OCI-LY7 (cell line): ENCODE results near the gene TACO1. TPM values are rescaled to one million over a fixed set of nuclear protein-coding genes. Genes with fewer than 3 reads are reported as not detected.

ENCODE experiments used
- BruUV-seq: library from RNA; stranded (reverse); fragments of 400-500 nt; replicated peaks from 2 replicates; lab custom pipeline; 2021; lab: Mats Ljungman, UMichigan
- CTCF ChIA-PET: fragments of 300-600 bp; sonication (Branson Sonifier 250); formaldehyde crosslinking; loops from one replicate; lab custom pipeline; 2022; ENCODE audit warnings: antibody characterized with exemption; ENCODE audit not compliant: unreplicated experiment; lab: Charles Lee
- POLR2A ChIA-PET: fragments of 300-600 bp; sonication (Branson Sonifier 250); formaldehyde crosslinking; loops from one replicate; lab custom pipeline; 2022; ENCODE audit warnings: antibody characterized with exemption; lab: Charles Lee
- DNase-seq: peaks from one replicate; pipeline ENCODE4 v3.0.0-alpha.2; 2015; ENCODE audit warnings: low spot score
- H2AFZ ChIP-seq: fragments of 200-600 bp; sonication (generic), shearing (Covaris generic); 2 replicates; pipeline ENCODE4 v1.6.1; 2014; ENCODE audit warnings: mild to moderate bottlenecking, antibody characterized with exemption, low read length, moderate library complexity
- H3K27ac ChIP-seq: fragments of 200-600 bp; sonication (generic); 2 replicates; pipeline ENCODE4 v1.5.1; 2014; ENCODE audit warnings: mixed run types, low read depth, mild to moderate bottlenecking, moderate library complexity, low read length, inconsistent platforms; ENCODE audit not compliant: poor library complexity, severe bottlenecking
- H3K36me3 ChIP-seq: fragments of 200-600 bp; sonication (generic); 2 replicates; pipeline ENCODE4 v1.6.1; 2014; ENCODE audit warnings: mild to moderate bottlenecking, antibody characterized with exemption, low read length, moderate library complexity, mixed read lengths; ENCODE audit not compliant: insufficient read depth
- H3K4me1 ChIP-seq: fragments of 200-600 bp; sonication (generic); 2 replicates; pipeline ENCODE4 v1.5.1; 2014; ENCODE audit warnings: mild to moderate bottlenecking, low read length; ENCODE audit not compliant: insufficient read depth, poor library complexity, severe bottlenecking
- H3K4me2 ChIP-seq: fragments of 200-600 bp; sonication (generic); 2 replicates; pipeline ENCODE4 v1.6.1; 2014; ENCODE audit warnings: mild to moderate bottlenecking, low read length
- H3K4me3 ChIP-seq: fragments of 200-600 bp; sonication (generic); 2 replicates; pipeline ENCODE4 v1.5.1; 2014; ENCODE audit warnings: mild to moderate bottlenecking, low read depth, low read length; ENCODE audit not compliant: poor library complexity, severe bottlenecking
- H3K79me2 ChIP-seq: fragments of 200-600 bp; sonication (generic); 2 replicates; pipeline ENCODE4 v1.6.1; 2016; ENCODE audit warnings: low read depth, mild to moderate bottlenecking, low read length, moderate library complexity, mixed read lengths; ENCODE audit not compliant: insufficient read depth
- H3K9me2 ChIP-seq: fragments of 200-600 bp; sonication (generic); 2 replicates; pipeline ENCODE4 v1.6.1; 2016; ENCODE audit warnings: mild to moderate bottlenecking, low read length, mixed read lengths; ENCODE audit not compliant: insufficient read depth
- H3K9me3 ChIP-seq: fragments of 200-600 bp; sonication (generic); 2 replicates; pipeline ENCODE4 v1.6.1; 2014; ENCODE audit warnings: mild to moderate bottlenecking, mixed run types, low read length, mixed read lengths
- H4K20me1 ChIP-seq: fragments of 200-600 bp; sonication (generic); 2 replicates; pipeline ENCODE4 v1.6.1; 2014; ENCODE audit warnings: mild to moderate bottlenecking, antibody characterized with exemption, low read length, moderate library complexity, mixed read lengths; ENCODE audit not compliant: insufficient read depth
- EZH2phosphoT487 ChIP-seq: fragments of 200-600 bp; sonication (generic); IDR thresholded peaks from 2 replicates; pipeline ENCODE4 v1.6.1; 2018; ENCODE audit warnings: low read depth, borderline replicate concordance, mild to moderate bottlenecking, mixed run types, antibody characterized with exemption, low read length, moderate library complexity, mixed read lengths
- intact Hi-C: fragments of 100-400 bp; cut with micrococcal nuclease; formaldehyde crosslinking; loops from one replicate; pipeline ENCODE4 v1.10.0; 2022; ENCODE audit not compliant: unreplicated experiment
- total RNA-seq, 2 experiments: library from RNA; depleted of rRNA in 1 of 2; stranded (reverse); fragments of >200 nt in 1 of 2; shearing (Covaris generic) in 1 of 2; gene quantifications; 2 replicates each; pipeline ENCODE4 v1.2.3, GENCODE V29; 2014 to 2022
- TF ChIP-seq, protein P1 (sequence below): fragments of 200-600 bp; sonication (generic); conservative IDR thresholded peaks from 2 replicates; pipeline ENCODE4 v1.5.1; 2014; ENCODE audit warnings: mild to moderate bottlenecking, antibody characterized with exemption, low read length, moderate library complexity, mixed read lengths

The TACO1 gene
- total RNA-seq, 2 experiments from 2014 or later, result 13.4 to 26.0 TPM

GRCh38 chr17:63613663-63614062 is 13.0 kb downstream of the TACO1 start:
- no peak for TF ChIP-seq EZH2phosphoT487
- TF ChIP-seq, protein P1, sequence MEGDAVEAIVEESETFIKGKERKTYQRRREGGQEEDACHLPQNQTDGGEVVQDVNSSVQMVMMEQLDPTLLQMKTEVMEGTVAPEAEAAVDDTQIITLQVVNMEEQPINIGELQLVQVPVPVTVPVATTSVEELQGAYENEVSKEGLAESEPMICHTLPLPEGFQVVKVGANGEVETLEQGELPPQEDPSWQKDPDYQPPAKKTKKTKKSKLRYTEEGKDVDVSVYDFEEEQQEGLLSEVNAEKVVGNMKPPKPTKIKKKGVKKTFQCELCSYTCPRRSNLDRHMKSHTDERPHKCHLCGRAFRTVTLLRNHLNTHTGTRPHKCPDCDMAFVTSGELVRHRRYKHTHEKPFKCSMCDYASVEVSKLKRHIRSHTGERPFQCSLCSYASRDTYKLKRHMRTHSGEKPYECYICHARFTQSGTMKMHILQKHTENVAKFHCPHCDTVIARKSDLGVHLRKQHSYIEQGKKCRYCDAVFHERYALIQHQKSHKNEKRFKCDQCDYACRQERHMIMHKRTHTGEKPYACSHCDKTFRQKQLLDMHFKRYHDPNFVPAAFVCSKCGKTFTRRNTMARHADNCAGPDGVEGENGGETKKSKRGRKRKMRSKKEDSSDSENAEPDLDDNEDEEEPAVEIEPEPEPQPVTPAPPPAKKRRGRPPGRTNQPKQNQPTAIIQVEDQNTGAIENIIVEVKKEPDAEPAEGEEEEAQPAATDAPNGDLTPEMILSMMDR, result no peak
- Histone ChIP-seq H3K27ac (no peak overlapping the region), H3K36me3 (peaks cover 22% of the 10 kb centered on the region), H3K4me3 (no peak overlapping the region), H3K79me2 (no peaks in the 10 kb centered on the region), H3K4me1 (no peaks in the 10 kb centered on the region), H3K9me2 (no peaks in the 10 kb centered on the region), H3K9me3 (no peaks in the 10 kb centered on the region), H2AFZ (no peak overlapping the region), H4K20me1 (no peaks in the 10 kb centered on the region), H3K4me2 (no peak overlapping the region)
- POLR2A ChIA-PET, result no interaction called here
- intact Hi-C loops, result no loop called here
- no TSS peak for BruUV-seq
- CTCF ChIA-PET, result no interaction called here
- no peak for DNase-seq

GRCh38 chr17:63621229-63621683 is 20.6 kb downstream of the TACO1 start:
- Histone ChIP-seq H3K79me2 (peaks cover 22% of the 10 kb centered on the region), H3K9me2 (no peaks in the 10 kb centered on the region), H3K4me2 (peak overlapping the region; percentile 87), H3K27ac (peak overlapping the region; percentile 43), H3K4me3 (peak overlapping the region; percentile 75), H3K9me3 (no peaks in the 10 kb centered on the region), H4K20me1 (no peaks in the 10 kb centered on the region), H3K36me3 (no peaks in the 10 kb centered on the region), H3K4me1 (peaks cover 26% of the 10 kb centered on the region), H2AFZ (peak overlapping the region; percentile 74)
- TF ChIP-seq, protein P1, result no peak
- no peak for TF ChIP-seq EZH2phosphoT487
- CTCF ChIA-PET, result interaction anchor here (0.6 to 1.2 kb wide), 3 partner anchors 9 to 525 kb away, joined by 3 to 5 read pairs (median 5); no protein-coding TSS in a partner anchor
- POLR2A ChIA-PET, result interaction anchor here (0.7 to 1.5 kb wide), 5 partner anchors 10 to 121 kb away, joined by 3 to 5 read pairs (median 3); no protein-coding TSS in a partner anchor
- intact Hi-C loops, result loop anchor here (5.0 to 10.0 kb wide), 2 partner anchors 121 to 154 kb away; partner anchors contain the start of genes CCDC47, DDX42 and STRADA
- BruUV-seq, result TSS peak; percentile 93
- no peak for DNase-seq
